HEK293 (cell line): Measurements from ENCODE around the gene CPNE8.

ENCODE experiments used
- CTCF ChIA-PET: fragments of 350-600 bp; formaldehyde crosslinking; extraction: SDS; loops from one replicate; lab custom pipeline; 2021; ENCODE audit warnings: antibody characterized with exemption; lab: Yijun Ruan, JAX
- POLR2A ChIA-PET: fragments of 300-600 bp; formaldehyde crosslinking; extraction: SDS; loops from one replicate; lab custom pipeline; 2020; ENCODE audit warnings: antibody characterized with exemption, inconsistent platforms; lab: Yijun Ruan, JAX
- H3K27ac ChIP-seq: fragments of 200-500 bp; sonication (Bioruptor generic); 2 replicates; pipeline ENCODE4 v1.5.1; 2014; ENCODE audit warnings: low read depth, low read length, control low read depth, inconsistent platforms; ENCODE audit errors: extremely low read depth
- H3K36me3 ChIP-seq, 2 experiments: fragments of 200-500 bp in 1 of 2; sonication (Bioruptor generic) in 1 of 2; 1 replicate in 1 of 2; 2 replicates in 1 of 2; pipeline ENCODE4 v1.5.1; 2014 to 2017; ENCODE audit warnings: inconsistent platforms in 2 of 2, low read length in 2 of 2; ENCODE audit not compliant: control insufficient read depth in 2 of 2, insufficient read depth in 1 of 2
- H3K4me1 ChIP-seq: fragments of 200-500 bp; sonication (Bioruptor generic); 2 replicates; pipeline ENCODE4 v1.5.1; 2014; ENCODE audit warnings: mild to moderate bottlenecking, low read length, inconsistent platforms; ENCODE audit not compliant: control insufficient read depth, insufficient read depth
- H3K4me3 ChIP-seq: 2 replicates; pipeline ENCODE4 v1.5.1; 2011; ENCODE audit warnings: low read depth, mild to moderate bottlenecking, control low read depth, low read length, moderate library complexity
- H3K9me3 ChIP-seq: fragments of 200-500 bp; sonication (Bioruptor generic); 2 replicates; pipeline ENCODE4 v1.5.1; 2014; ENCODE audit warnings: low read depth, low read length, inconsistent platforms; ENCODE audit not compliant: control insufficient read depth, insufficient read depth
- MEIS1 ChIP-seq: sonication (generic); formaldehyde crosslinking; IDR thresholded peaks from 2 replicates; pipeline ENCODE4 v1.8.1; 2022; ENCODE audit warnings: missing genetic modification reagents, mild to moderate bottlenecking, borderline replicate concordance
- REPIN1 ChIP-seq: fragments of 450-650 bp; formaldehyde crosslinking; IDR thresholded peaks from 2 replicates; pipeline ENCODE4 v1.5.1; 2017; ENCODE audit warnings: missing biosample characterization, missing genetic modification characterization, low read depth
- YY2 ChIP-seq: fragments of 450-650 bp; formaldehyde crosslinking; IDR thresholded peaks from 2 replicates; pipeline ENCODE4 v1.5.1; 2016; ENCODE audit warnings: missing biosample characterization, missing genetic modification characterization
- ZNF112 ChIP-seq: fragments of 450-650 bp; formaldehyde crosslinking; IDR thresholded peaks from 2 replicates; pipeline ENCODE4 v1.5.0; 2017; ENCODE audit warnings: missing biosample characterization, missing genetic modification characterization
- ZNF202 ChIP-seq: fragments of 450-650 bp; formaldehyde crosslinking; IDR thresholded peaks from 2 replicates; pipeline ENCODE4 v1.5.1; 2016; ENCODE audit warnings: missing biosample characterization, missing genetic modification characterization, borderline replicate concordance
- ZNF223 ChIP-seq: fragments of 450-650 bp; formaldehyde crosslinking; IDR thresholded peaks from 2 replicates; pipeline ENCODE4 v1.5.1; 2016; ENCODE audit warnings: missing biosample characterization, missing genetic modification characterization
- ZNF544 ChIP-seq: fragments of 450-650 bp; formaldehyde crosslinking; IDR thresholded peaks from 2 replicates; pipeline ENCODE4 v1.5.0; 2017; ENCODE audit warnings: missing biosample characterization, missing genetic modification characterization
- ZNF561 ChIP-seq: fragments of 450-650 bp; IDR thresholded peaks from 2 replicates; pipeline ENCODE4 v1.5.1; 2018; ENCODE audit warnings: missing biosample characterization, missing genetic modification characterization, borderline replicate concordance
- ZNF623 ChIP-seq: fragments of 450-650 bp; formaldehyde crosslinking; IDR thresholded peaks from 2 replicates; pipeline ENCODE4 v1.5.1; 2016; ENCODE audit warnings: missing biosample characterization, missing genetic modification characterization
- ZNF791 ChIP-seq: fragments of 450-650 bp; formaldehyde crosslinking; IDR thresholded peaks from 2 replicates; pipeline ENCODE4 v1.5.1; 2016; ENCODE audit warnings: missing biosample characterization, missing genetic modification characterization
- TF ChIP-seq, protein P1 (sequence below): fragments of 450-650 bp; formaldehyde crosslinking; IDR thresholded peaks from 2 replicates; pipeline ENCODE4 v1.5.1; 2017; ENCODE audit warnings: missing biosample characterization, missing genetic modification characterization
- TF ChIP-seq, protein P2 (sequence below): fragments of 450-650 bp; formaldehyde crosslinking; IDR thresholded peaks from 2 replicates; pipeline ENCODE4 v1.5.1; 2016; ENCODE audit warnings: missing biosample characterization, missing genetic modification characterization
- TF ChIP-seq, protein P3 (sequence below): fragments of 450-650 bp; formaldehyde crosslinking; conservative IDR thresholded peaks from 2 replicates; pipeline ENCODE4 v1.5.1; 2016; ENCODE audit warnings: low read depth, missing biosample characterization, missing genetic modification characterization
- TF ChIP-seq, protein P4 (sequence below): fragments of 450-650 bp; formaldehyde crosslinking; IDR thresholded peaks from 2 replicates; pipeline ENCODE4 v1.5.1; 2016; ENCODE audit warnings: missing biosample characterization, missing genetic modification characterization
- TF ChIP-seq, protein P5 (sequence below): fragments of 450-650 bp; formaldehyde crosslinking; IDR thresholded peaks from 2 replicates; pipeline ENCODE4 v1.5.1; 2016; ENCODE audit warnings: missing biosample characterization, missing genetic modification characterization

CPNE8 gene

DNA sequence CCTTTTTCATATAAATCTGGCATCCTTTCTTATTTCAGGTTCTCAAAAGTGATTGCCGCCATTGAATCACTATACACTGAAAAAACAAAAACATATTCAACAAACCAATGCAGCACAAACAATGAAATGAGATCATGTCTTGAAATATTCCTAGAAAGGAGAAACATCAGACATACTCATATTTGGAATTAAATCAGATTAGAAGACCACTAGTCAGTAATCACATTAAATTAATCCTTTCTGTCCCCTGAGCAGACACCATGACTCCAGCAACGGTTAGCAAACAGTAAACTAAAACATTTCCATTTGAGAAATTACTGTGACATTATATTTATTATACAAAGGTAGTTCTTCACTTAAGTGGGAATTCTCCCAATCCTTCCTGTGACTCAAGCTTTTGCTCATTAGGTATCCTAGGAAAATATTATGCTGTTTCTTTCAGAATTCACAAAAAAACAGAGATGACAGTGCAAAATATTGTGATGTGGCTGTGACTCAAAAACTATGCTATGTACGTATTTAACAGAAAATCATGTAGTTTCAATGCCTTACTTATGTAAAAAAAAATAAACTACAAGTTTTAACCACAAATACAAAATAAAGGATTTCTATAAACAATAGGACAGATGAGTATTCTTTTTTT lies 29.7 kb downstream of the CPNE8 start:
- Histone ChIP-seq H3K27ac (no peak overlapping the region), H3K4me1 (no peaks in the 10 kb centered on the region), H3K9me3 (no peaks in the 10 kb centered on the region), H3K4me3 (no peak overlapping the region), H3K36me3 (peaks cover 0 to 4% of the 10 kb centered on the region in 2 experiments; a peak in 2 of 3 replicates)
- CTCF ChIA-PET, result no interaction called here
- POLR2A ChIA-PET, result no interaction called here
- TF ChIP-seq MEIS1 (CRISPR knock-in tag), result no peak
- TF ChIP-seq, protein P1, sequence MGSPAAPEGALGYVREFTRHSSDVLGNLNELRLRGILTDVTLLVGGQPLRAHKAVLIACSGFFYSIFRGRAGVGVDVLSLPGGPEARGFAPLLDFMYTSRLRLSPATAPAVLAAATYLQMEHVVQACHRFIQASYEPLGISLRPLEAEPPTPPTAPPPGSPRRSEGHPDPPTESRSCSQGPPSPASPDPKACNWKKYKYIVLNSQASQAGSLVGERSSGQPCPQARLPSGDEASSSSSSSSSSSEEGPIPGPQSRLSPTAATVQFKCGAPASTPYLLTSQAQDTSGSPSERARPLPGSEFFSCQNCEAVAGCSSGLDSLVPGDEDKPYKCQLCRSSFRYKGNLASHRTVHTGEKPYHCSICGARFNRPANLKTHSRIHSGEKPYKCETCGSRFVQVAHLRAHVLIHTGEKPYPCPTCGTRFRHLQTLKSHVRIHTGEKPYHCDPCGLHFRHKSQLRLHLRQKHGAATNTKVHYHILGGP, result 0 out of 2 replicates have a peak, but pooled peaks have one; percentile 22

DNA sequence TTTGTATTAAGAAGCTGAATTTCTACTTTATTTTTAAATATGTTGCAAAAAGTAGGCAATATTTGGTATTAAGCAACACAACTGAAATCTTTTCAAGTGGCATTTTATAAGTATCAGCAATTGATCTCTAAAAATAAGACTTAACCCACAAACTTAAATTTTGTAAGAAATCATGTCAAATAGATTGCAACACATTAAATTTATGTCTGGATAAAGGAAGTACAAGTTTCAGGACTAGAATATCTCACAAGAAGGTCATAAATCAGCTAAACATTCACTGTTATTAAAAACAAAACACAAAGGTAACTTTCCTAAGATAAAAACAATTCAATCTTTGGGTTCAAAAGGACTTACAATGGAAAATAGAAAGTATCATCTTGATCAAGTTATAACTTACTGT lies 32.8 kb downstream of the CPNE8 start:
- peaks cover 0 to 4% of the 10 kb centered on the region in 2 experiments; a peak in 2 of 3 replicates for H3K36me3 ChIP-seq
- no peaks in the 10 kb centered on the region for H3K9me3 ChIP-seq
- no peaks in the 10 kb centered on the region for H3K4me1 ChIP-seq
- ChIA-PET CTCF (interaction anchor here (1.2 kb wide), 1 partner anchor 34 kb away, joined by 3 read pairs; no protein-coding TSS in a partner anchor), POLR2A (no interaction called here)
- no peak overlapping the region for H3K27ac ChIP-seq
- TF ChIP-seq, protein P2, sequence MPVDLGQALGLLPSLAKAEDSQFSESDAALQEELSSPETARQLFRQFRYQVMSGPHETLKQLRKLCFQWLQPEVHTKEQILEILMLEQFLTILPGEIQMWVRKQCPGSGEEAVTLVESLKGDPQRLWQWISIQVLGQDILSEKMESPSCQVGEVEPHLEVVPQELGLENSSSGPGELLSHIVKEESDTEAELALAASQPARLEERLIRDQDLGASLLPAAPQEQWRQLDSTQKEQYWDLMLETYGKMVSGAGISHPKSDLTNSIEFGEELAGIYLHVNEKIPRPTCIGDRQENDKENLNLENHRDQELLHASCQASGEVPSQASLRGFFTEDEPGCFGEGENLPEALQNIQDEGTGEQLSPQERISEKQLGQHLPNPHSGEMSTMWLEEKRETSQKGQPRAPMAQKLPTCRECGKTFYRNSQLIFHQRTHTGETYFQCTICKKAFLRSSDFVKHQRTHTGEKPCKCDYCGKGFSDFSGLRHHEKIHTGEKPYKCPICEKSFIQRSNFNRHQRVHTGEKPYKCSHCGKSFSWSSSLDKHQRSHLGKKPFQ, result no peak
- no peak for TF ChIP-seq ZNF223 (tag by site-specific recombination)
- TF ChIP-seq, protein P3, sequence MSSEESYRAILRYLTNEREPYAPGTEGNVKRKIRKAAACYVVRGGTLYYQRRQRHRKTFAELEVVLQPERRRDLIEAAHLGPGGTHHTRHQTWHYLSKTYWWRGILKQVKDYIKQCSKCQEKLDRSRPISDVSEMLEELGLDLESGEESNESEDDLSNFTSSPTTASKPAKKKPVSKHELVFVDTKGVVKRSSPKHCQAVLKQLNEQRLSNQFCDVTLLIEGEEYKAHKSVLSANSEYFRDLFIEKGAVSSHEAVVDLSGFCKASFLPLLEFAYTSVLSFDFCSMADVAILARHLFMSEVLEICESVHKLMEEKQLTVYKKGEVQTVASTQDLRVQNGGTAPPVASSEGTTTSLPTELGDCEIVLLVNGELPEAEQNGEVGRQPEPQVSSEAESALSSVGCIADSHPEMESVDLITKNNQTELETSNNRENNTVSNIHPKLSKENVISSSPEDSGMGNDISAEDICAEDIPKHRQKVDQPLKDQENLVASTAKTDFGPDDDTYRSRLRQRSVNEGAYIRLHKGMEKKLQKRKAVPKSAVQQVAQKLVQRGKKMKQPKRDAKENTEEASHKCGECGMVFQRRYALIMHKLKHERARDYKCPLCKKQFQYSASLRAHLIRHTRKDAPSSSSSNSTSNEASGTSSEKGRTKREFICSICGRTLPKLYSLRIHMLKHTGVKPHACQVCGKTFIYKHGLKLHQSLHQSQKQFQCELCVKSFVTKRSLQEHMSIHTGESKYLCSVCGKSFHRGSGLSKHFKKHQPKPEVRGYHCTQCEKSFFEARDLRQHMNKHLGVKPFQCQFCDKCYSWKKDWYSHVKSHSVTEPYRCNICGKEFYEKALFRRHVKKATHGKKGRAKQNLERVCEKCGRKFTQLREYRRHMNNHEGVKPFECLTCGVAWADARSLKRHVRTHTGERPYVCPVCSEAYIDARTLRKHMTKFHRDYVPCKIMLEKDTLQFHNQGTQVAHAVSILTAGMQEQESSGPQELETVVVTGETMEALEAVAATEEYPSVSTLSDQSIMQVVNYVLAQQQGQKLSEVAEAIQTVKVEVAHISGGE (tag by site-specific recombination), result no peak
- no peak for TF ChIP-seq ZNF112 (tag by site-specific recombination)
- TF ChIP-seq, protein P4, sequence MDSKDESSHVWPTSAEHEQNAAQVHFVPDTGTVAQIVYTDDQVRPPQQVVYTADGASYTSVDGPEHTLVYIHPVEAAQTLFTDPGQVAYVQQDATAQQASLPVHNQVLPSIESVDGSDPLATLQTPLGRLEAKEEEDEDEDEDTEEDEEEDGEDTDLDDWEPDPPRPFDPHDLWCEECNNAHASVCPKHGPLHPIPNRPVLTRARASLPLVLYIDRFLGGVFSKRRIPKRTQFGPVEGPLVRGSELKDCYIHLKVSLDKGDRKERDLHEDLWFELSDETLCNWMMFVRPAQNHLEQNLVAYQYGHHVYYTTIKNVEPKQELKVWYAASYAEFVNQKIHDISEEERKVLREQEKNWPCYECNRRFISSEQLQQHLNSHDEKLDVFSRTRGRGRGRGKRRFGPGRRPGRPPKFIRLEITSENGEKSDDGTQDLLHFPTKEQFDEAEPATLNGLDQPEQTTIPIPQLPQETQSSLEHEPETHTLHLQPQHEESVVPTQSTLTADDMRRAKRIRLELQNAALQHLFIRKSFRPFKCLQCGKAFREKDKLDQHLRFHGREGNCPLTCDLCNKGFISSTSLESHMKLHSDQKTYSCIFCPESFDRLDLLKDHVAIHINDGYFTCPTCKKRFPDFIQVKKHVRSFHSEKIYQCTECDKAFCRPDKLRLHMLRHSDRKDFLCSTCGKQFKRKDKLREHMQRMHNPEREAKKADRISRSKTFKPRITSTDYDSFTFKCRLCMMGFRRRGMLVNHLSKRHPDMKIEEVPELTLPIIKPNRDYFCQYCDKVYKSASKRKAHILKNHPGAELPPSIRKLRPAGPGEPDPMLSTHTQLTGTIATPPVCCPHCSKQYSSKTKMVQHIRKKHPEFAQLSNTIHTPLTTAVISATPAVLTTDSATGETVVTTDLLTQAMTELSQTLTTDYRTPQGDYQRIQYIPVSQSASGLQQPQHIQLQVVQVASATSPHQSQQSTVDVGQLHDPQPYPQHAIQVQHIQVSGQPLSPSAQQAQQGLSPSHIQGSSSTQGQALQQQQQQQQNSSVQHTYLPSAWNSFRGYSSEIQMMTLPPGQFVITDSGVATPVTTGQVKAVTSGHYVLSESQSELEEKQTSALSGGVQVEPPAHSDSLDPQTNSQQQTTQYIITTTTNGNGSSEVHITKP (tag by site-specific recombination), result no peak
- no peak for TF ChIP-seq ZNF544 (tag by site-specific recombination)
- TF ChIP-seq, protein P5, sequence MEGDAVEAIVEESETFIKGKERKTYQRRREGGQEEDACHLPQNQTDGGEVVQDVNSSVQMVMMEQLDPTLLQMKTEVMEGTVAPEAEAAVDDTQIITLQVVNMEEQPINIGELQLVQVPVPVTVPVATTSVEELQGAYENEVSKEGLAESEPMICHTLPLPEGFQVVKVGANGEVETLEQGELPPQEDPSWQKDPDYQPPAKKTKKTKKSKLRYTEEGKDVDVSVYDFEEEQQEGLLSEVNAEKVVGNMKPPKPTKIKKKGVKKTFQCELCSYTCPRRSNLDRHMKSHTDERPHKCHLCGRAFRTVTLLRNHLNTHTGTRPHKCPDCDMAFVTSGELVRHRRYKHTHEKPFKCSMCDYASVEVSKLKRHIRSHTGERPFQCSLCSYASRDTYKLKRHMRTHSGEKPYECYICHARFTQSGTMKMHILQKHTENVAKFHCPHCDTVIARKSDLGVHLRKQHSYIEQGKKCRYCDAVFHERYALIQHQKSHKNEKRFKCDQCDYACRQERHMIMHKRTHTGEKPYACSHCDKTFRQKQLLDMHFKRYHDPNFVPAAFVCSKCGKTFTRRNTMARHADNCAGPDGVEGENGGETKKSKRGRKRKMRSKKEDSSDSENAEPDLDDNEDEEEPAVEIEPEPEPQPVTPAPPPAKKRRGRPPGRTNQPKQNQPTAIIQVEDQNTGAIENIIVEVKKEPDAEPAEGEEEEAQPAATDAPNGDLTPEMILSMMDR (tag by site-specific recombination), result no peak
- no peak for TF ChIP-seq ZNF791 (tag by site-specific recombination)
- TF ChIP-seq, protein P1, result no peak
- no peak for TF ChIP-seq YY2 (tag by site-specific recombination)
- no peak for TF ChIP-seq ZNF202 (tag by site-specific recombination)
- no peak for TF ChIP-seq ZNF561 (tag by site-specific recombination)
- TF ChIP-seq REPIN1 (tag by site-specific recombination), result no peak
- no peak for TF ChIP-seq ZNF623 (tag by site-specific recombination)
- no peak overlapping the region for H3K4me3 ChIP-seq
